ENCODE data around the gene PDCD11. TPM values are rescaled to one million over a fixed set of nuclear protein-coding genes. Genes with fewer than 3 reads are reported as not detected.

The PDCD11 gene
- polyA plus RNA-seq, 1 donor from 2014 or later, result 15.3 TPM

DNA sequence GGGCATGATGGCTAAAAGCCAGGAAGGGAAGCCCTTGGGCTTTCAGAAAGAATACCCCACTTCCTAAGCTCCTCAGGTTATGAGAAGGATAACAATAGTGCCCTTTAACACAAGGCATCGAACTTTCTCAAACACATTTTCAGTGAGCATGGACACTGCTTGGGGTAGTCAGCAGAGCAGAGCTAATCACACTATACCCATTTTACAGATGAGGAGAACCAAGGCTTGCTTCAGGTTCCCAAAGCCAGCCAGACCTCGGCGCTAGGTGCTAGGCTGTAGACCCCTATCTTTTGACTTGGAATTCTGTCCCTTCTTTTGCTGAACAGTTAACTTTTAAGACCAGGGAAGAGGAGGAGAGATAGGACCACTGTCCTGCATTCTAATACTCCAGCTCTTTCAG, 98.9 kb downstream of the PDCD11 start:
- H4K20me1 ChIP-seq (ENCODE audit: insufficient read depth), result no peaks in the 10 kb centered on the region
- H3K9ac ChIP-seq (ENCODE audit: low read length), result peak overlapping the region; percentile 86
- H3K36me3 ChIP-seq (ENCODE audit: insufficient read depth, low read length), result no peaks in the 10 kb centered on the region
- peaks cover 26% of the 10 kb centered on the region for H3K79me2 ChIP-seq (replicated peaks; ENCODE audit: insufficient read depth, low read length)
- H2AFZ ChIP-seq (ENCODE audit: low read depth, low read length), result no peak overlapping the region
- no peaks in the 10 kb centered on the region for H3F3A ChIP-seq (ENCODE audit: insufficient read depth, low read length, poor library complexity, severe bottlenecking)
- H3K4me2 ChIP-seq (ENCODE audit: low read length), result peak overlapping the region; percentile 95
- TF ChIP-seq, protein P1, sequence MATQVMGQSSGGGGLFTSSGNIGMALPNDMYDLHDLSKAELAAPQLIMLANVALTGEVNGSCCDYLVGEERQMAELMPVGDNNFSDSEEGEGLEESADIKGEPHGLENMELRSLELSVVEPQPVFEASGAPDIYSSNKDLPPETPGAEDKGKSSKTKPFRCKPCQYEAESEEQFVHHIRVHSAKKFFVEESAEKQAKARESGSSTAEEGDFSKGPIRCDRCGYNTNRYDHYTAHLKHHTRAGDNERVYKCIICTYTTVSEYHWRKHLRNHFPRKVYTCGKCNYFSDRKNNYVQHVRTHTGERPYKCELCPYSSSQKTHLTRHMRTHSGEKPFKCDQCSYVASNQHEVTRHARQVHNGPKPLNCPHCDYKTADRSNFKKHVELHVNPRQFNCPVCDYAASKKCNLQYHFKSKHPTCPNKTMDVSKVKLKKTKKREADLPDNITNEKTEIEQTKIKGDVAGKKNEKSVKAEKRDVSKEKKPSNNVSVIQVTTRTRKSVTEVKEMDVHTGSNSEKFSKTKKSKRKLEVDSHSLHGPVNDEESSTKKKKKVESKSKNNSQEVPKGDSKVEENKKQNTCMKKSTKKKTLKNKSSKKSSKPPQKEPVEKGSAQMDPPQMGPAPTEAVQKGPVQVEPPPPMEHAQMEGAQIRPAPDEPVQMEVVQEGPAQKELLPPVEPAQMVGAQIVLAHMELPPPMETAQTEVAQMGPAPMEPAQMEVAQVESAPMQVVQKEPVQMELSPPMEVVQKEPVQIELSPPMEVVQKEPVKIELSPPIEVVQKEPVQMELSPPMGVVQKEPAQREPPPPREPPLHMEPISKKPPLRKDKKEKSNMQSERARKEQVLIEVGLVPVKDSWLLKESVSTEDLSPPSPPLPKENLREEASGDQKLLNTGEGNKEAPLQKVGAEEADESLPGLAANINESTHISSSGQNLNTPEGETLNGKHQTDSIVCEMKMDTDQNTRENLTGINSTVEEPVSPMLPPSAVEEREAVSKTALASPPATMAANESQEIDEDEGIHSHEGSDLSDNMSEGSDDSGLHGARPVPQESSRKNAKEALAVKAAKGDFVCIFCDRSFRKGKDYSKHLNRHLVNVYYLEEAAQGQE (IDR thresholded peaks at IDR 0.05; ENCODE audit: borderline replicate concordance), result no peak
- TF ChIP-seq MXI1 (conservative IDR thresholded peaks at IDR 0.05; ENCODE audit: poor library complexity, severe bottlenecking) (no peak), TAF1 (IDR thresholded peaks at IDR 0.05; ENCODE audit: low read depth) (no peak), RAD21 (conservative IDR thresholded peaks at IDR 0.05) (no peak), EP300 (conservative IDR thresholded peaks at IDR 0.05; ENCODE audit: poor library complexity, severe bottlenecking) (no peak), EZH2 (IDR thresholded peaks at IDR 0.05; ENCODE audit: borderline replicate concordance, insufficient read depth, low read length, poor library complexity, severe bottlenecking) (no peak), POLR2AphosphoS5 (IDR thresholded peaks at IDR 0.05) (no peak), SMC3 (conservative IDR thresholded peaks at IDR 0.05; ENCODE audit: poor library complexity) (no peak)
- TF ChIP-seq, protein P2, sequence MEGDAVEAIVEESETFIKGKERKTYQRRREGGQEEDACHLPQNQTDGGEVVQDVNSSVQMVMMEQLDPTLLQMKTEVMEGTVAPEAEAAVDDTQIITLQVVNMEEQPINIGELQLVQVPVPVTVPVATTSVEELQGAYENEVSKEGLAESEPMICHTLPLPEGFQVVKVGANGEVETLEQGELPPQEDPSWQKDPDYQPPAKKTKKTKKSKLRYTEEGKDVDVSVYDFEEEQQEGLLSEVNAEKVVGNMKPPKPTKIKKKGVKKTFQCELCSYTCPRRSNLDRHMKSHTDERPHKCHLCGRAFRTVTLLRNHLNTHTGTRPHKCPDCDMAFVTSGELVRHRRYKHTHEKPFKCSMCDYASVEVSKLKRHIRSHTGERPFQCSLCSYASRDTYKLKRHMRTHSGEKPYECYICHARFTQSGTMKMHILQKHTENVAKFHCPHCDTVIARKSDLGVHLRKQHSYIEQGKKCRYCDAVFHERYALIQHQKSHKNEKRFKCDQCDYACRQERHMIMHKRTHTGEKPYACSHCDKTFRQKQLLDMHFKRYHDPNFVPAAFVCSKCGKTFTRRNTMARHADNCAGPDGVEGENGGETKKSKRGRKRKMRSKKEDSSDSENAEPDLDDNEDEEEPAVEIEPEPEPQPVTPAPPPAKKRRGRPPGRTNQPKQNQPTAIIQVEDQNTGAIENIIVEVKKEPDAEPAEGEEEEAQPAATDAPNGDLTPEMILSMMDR (IDR thresholded peaks at IDR 0.05; ENCODE audit: poor library complexity, severe bottlenecking), result no peak
- peak overlapping the region; percentile 57 for H3K27ac ChIP-seq (ENCODE audit: low read length)
- H3K27me3 ChIP-seq (ENCODE audit: insufficient read depth, low read depth, low read length), result peaks cover 4% of the 10 kb centered on the region
- peak overlapping the region; percentile 99 for H3K4me3 ChIP-seq (ENCODE audit: low read length)
- no peaks in the 10 kb centered on the region for H3K9me3 ChIP-seq (ENCODE audit: low read length)
- no peaks in the 10 kb centered on the region for H3K9me2 ChIP-seq (ENCODE audit: insufficient read depth, low read length)

Other genes starting within 250 kb of the PDCD11 start
- gene NT5C2, start 203.4 kb upstream of the PDCD11 start, polyA plus RNA-seq, result 187 and 190 TPM in 2 replicates
- not detected in 2 replicates for gene RPEL1, start 150.7 kb upstream of the PDCD11 start, polyA plus RNA-seq
- gene INA, start 119.5 kb upstream of the PDCD11 start, polyA plus RNA-seq, result 349 and 379 TPM in 2 replicates
- 20.4 and 31.3 TPM in 2 replicates for gene PCGF6, start 45.5 kb upstream of the PDCD11 start, polyA plus RNA-seq
- gene TAF5, start 28.6 kb upstream of the PDCD11 start, polyA plus RNA-seq, result 7.2 and 9.2 TPM in 2 replicates
- 542 and 917 TPM in 2 replicates for gene ATP5MK, start 151 bp upstream of the PDCD11 start, polyA plus RNA-seq
- not detected in 2 replicates for gene CALHM2, start 55.7 kb downstream of the PDCD11 start, polyA plus RNA-seq
- gene CALHM1, start 62.3 kb downstream of the PDCD11 start, polyA plus RNA-seq, result not detected in 2 replicates
- gene CALHM3, start 82.6 kb downstream of the PDCD11 start, polyA plus RNA-seq, result not detected in 2 replicates
- 12.3 and 15.7 TPM in 2 replicates for gene NEURL1, start 97.1 kb downstream of the PDCD11 start, polyA plus RNA-seq